ENCODE measurements around the gene RNF183.

DNA sequence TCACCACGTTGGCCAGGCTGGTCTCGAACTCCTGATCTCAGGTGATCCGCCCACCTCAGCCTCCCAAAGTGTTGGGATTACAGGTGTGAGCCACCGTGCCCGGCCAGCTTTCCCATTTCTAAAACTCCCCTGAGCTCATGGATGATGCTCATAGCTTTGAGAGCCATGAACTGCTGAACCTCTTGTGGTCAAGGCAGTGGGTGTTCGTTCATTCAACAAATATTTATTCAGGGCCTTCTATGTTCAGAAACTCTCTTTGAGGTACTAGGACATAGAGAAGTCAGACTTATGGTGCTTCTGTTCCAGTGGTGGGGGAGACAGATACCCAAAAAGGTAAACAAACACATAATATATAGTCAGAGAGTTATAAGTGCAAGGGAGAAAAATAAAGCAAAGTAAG lies 48.8 kb upstream of the RNF183 start:
- TF ChIP-seq, protein P1, sequence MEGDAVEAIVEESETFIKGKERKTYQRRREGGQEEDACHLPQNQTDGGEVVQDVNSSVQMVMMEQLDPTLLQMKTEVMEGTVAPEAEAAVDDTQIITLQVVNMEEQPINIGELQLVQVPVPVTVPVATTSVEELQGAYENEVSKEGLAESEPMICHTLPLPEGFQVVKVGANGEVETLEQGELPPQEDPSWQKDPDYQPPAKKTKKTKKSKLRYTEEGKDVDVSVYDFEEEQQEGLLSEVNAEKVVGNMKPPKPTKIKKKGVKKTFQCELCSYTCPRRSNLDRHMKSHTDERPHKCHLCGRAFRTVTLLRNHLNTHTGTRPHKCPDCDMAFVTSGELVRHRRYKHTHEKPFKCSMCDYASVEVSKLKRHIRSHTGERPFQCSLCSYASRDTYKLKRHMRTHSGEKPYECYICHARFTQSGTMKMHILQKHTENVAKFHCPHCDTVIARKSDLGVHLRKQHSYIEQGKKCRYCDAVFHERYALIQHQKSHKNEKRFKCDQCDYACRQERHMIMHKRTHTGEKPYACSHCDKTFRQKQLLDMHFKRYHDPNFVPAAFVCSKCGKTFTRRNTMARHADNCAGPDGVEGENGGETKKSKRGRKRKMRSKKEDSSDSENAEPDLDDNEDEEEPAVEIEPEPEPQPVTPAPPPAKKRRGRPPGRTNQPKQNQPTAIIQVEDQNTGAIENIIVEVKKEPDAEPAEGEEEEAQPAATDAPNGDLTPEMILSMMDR (IDR thresholded peaks at IDR 0.05), result no peak
- no peak for TF ChIP-seq POLR2A (IDR thresholded peaks at IDR 0.05)
